Measurements from ENCODE around the gene FAM184A.

FAM184A gene

DNA sequence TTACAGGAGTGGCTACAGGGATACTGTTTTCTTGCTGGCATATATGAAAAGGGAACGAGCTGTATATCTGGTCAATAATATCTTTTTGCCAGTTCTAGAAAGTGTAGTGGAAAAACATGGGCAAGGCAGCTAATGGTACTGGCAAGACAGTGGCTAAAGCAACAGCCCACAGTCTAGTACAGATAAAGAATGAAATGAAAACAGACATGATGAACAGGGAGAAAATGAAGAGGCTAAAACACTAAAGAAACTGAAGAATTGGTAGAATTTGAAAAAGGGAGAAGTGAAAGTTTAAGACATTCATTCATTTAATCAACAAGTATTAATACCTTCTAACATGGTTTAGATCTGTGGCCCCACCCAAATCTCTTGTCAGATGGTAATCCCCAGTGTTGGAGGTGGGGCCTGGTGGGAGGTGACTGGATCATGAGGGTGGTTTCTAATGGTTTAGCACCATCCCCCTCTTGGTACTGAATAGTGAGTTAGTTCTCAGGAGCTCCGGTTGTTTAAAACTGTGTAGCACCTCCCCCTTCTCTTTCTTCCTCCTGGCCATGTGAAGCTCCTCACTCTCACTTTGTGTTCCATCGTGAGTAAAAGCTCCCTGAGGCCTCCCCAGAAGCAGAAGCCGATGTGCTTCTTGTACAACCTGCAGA lies 18.1 kb downstream of the FAM184A start:
- no peak for DNase-seq (ENCODE audit: low read depth in 2 of 3, low spot score in 2 of 3)

GRCh38 chr6:119055069-119055468 lies 23.4 kb downstream of the FAM184A start:
- no peak for DNase-seq (ENCODE audit: low read depth in 2 of 3, low spot score in 2 of 3)

DNA sequence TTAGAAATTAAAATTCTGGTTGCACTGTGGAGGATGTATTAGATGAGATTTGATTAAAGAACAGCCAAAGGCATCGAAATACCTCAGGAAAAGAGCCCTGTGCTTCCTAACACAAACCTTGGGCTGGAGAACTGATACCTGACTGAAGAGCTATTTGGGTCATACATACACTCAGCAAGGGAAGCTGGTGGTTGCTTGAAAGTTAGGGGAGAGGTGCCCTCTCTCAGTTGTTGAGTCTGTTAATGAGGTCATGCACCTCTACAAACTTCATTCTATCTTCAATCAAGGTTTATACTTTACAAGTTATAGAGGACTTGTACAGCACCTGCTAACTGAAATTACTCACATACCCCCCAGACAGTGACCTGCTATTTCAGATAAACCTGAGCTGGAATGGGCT lies 25.5 kb downstream of the FAM184A start:
- DNase-seq (ENCODE audit: low read depth in 2 of 3, low spot score in 2 of 3): no peak

DNA sequence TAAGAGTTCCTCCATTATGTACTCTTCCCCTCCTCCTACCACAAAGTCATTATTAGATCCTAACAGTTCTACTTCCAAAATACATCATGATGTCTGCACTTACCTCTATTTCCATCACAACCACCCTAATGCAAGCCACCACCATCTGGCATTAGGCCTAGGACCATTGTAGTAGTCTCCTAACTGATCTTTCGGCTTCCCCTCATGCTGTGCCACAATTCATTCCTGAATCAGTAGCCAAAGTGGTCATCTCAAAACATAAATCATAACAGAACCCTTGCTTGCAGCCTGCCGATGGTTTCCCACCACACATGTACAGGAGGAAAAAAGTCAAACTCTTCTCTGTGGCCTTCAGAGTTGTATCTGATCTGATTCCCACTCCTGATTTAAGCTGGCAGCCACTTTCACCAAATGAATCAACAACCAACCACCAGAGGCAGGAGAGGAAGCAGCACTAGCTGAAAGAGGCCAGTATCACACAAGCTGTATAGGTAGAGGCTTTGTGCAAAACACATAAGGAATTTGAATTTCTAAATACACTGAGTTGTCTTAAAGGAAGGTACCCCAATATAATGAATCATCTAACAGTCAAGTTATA lies 26.1 kb downstream of the FAM184A start:
- no peak for DNase-seq (ENCODE audit: low read depth in 2 of 3, low spot score in 2 of 3)

- DNase-seq (ENCODE audit: low read depth in 2 of 3, low spot score in 2 of 3): no peak
Measured at GRCh38 chr6:119044255-119044654, 34.2 kb downstream of the FAM184A start.

DNA sequence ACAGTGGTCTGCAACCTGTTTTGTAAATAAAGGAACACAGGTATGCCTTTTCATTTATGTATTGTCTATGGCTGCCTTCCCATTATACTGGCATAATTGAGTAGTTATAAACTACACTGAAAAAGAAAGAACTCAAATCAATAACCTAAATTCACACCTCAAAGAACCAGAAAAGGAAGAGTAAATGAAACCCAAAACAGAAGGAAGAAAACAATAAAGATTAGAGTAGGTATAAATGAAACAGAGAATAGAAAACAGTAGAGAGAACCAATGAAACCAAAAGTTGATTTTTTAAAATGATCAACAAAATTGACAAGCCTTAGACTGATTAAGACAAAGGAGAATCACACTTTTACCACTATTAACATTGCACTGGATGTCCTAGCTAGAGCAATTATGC lies 34.7 kb downstream of the FAM184A start:
- DNase-seq (ENCODE audit: low read depth in 2 of 3, low spot score in 2 of 3): no peak

DNA sequence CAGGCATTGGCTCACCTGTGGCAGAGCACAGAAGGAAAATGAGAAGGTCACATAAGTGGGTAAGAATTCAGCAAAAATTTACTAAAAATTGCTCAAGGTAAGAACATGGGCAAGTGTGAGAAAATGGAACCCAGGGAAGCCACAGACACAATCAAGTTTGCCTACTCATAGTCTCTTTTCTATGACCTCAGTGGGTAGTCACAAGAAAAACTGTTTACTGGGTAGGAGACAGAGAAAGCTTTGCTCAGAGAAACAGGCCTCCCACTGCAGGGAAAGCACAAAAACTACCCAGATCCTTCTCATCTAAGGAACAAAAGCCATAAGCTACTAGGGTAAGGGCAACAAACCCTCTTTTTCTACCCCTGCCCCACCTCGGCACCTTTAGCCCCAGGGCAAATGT lies 35.2 kb downstream of the FAM184A start:
- no peak for DNase-seq (ENCODE audit: low read depth in 2 of 3, low spot score in 2 of 3)

GRCh38 chr6:119040636-119041035 lies 37.8 kb downstream of the FAM184A start:
- DNase-seq (ENCODE audit: low read depth in 2 of 3, low spot score in 2 of 3): no peak

- no peak for DNase-seq (ENCODE audit: low read depth in 2 of 3, low spot score in 2 of 3)
Measured at GRCh38 chr6:119040229-119040628, 38.2 kb downstream of the FAM184A start.

GRCh38 chr6:119037941-119038623 lies 40.4 kb downstream of the FAM184A start:
- DNase-seq (ENCODE audit: low read depth in 2 of 3, low spot score in 2 of 3): no peak

GRCh38 chr6:119037264-119037663 lies 41.2 kb downstream of the FAM184A start:
- DNase-seq (ENCODE audit: low read depth in 2 of 3, low spot score in 2 of 3): no peak

DNA sequence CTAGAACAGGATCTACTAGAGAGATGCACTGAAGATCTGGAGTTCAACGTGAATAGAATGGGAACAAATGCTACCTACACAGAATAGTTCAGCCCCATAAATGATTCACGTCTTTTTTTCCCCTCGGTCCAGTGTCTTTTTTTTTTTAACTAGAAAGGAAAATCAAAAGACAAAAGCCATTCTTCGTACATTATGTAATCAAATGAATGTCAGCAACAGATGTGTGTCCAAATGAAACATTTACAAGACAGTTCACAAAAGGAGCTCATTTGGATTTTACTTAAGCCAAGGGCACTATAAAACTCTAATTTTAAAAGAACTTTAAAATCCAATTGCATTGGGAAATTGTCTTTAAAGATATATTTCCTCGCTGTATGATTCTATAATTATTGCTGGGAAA lies 42.4 kb downstream of the FAM184A start:
- DNase-seq (ENCODE audit: low read depth in 2 of 3, low spot score in 2 of 3): no peak

GRCh38 chr6:119035459-119035858 lies 43.0 kb downstream of the FAM184A start:
- DNase-seq (ENCODE audit: low read depth in 2 of 3, low spot score in 2 of 3): no peak

- DNase-seq (ENCODE audit: low read depth in 2 of 3, low spot score in 2 of 3): no peak
Measured at GRCh38 chr6:119034827-119035458, 43.5 kb downstream of the FAM184A start.

DNA sequence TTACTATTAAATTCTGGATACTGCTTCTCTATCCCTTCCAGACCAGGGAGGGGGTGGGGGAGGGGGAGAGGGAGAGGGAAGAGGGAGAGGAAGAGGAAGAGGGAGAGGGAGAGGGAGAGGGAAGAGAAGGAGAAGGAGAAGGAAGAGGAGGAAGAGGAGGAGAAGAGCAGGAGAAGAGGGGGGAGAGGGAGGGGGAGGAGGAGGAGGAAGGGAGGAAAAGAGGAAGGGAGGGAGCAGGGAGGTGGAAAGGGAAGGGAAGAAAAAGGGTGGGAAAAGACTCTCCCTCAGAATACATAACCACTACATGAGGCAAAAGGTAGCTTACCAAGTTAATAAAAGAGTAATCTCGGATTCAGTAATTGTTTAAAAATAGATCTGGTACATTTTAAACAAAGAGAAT lies 46.0 kb downstream of the FAM184A start:
- no peak for DNase-seq (ENCODE audit: low read depth in 2 of 3, low spot score in 2 of 3)

GRCh38 chr6:119030759-119031158 lies 47.7 kb downstream of the FAM184A start:
- no peak for DNase-seq (ENCODE audit: low read depth in 2 of 3, low spot score in 2 of 3)

DNA sequence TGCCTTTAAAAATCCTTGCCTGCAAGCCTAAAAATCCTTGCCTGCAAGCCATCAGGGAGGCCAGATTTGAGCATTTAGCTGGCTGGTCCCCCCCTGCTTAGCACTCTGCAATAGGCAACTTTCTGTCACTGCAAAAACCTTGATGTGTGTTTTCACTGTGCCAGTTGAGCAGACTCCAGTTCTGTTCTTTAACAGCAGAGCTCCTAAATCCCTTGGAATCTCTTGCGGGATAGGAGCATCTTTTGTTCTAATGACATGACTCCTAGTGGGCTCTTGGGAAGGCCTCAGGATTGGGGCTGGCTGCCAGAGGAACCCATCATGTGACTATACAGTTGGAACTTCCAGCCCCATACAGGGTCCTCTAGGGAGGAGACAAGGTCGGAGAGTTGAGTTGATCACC lies 50.4 kb downstream of the FAM184A start:
- DNase-seq (ENCODE audit: low read depth in 2 of 3, low spot score in 2 of 3): no peak

DNA sequence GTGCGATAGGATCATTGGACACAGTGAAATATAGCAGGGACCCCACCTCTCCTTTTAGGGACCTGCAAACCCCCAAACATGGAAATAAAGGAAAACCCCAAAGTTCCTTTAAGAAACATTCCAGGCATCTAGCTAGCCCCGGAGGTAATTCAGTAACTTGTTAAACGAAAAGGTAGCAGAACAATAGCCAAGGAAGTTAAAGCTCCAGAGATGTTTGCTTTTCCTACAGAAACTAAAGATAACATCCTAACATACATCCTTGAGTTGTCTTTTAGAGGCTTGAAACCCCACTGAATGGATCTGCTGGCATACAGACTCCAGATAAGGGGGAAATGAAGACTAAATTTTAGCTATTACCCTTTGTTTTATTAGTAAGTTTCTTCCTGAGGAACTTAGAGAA lies 51.0 kb downstream of the FAM184A start:
- no peak for DNase-seq (ENCODE audit: low read depth in 2 of 3, low spot score in 2 of 3)

GRCh38 chr6:119026822-119027221 lies 51.6 kb downstream of the FAM184A start:
- DNase-seq (ENCODE audit: low read depth in 2 of 3, low spot score in 2 of 3): no peak

- DNase-seq (ENCODE audit: low read depth in 2 of 3, low spot score in 2 of 3): no peak
Measured at GRCh38 chr6:119025793-119026192, 52.7 kb downstream of the FAM184A start.

DNA sequence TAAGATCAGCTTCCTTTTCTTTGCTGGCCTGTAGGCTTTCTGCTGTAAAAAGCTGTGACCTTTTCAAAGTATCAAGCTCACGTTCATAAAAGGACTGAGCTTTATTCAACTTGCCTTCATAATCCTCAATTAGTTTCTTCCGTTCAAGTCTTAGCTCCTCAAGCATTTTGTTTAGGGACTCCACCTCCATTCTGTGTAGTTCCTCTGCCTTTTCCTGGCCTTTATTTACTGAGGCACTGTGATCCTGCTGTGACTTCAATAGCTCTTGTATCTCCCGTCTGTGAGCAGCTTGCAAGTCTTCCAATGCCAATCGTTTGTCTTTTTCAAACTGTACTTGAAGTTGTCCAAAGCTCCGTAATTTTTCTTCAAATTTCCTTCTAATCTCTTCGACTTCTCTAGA lies 54.4 kb downstream of the FAM184A start:
- no peak for DNase-seq (ENCODE audit: low read depth in 2 of 3, low spot score in 2 of 3)

DNA sequence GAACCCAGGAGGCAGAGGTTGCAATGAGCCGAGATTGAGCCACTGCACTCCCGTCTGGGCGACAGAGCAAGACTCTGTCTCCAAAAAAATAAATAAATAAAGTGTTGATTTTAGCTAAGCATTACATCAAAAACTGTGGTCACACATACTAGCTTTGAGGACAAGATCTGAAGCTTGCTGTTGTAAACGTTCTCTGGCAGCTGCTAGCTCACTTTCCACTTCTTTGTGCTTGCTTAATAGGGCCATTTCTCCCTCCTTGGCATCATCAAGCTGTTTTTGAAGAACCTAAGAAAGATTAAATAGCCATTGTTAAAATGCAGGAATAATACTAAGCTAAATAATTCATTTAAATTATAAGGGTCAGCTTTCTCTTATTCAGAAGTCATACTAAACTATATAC lies 55.7 kb downstream of the FAM184A start:
- DNase-seq (ENCODE audit: low read depth in 2 of 3, low spot score in 2 of 3): no peak
